Aorta (tissue), 5 donors: ENCODE results near the gene FRMD4A. TPM values are rescaled to one million over a fixed set of nuclear protein-coding genes. Genes with fewer than 3 reads are reported as not detected.

ENCODE experiments used
- ATAC-seq: fragments of 200-7000 bp; cut with Tn5 transposase; one replicate; pipeline ENCODE4 v1.9.1; 2022; ENCODE audit warnings: moderate library complexity; ENCODE audit not compliant: low FRiP score
- DNase-seq, 2 donors: peaks; one replicate each; pipeline ENCODE4 v3.0.0-alpha.2; 2020
- H3K27ac ChIP-seq, 2 donors: one replicate each; pipeline ENCODE4 v1.5.1; 2013; ENCODE audit warnings: low read length in 2 of 2, mild to moderate bottlenecking in 2 of 2, moderate library complexity in 2 of 2, control low read depth in 1 of 2, inconsistent platforms in 1 of 2, low read depth in 1 of 2
- H3K27me3 ChIP-seq, 2 donors: one replicate each; pipeline ENCODE4 v1.6.1; 2013; ENCODE audit warnings: control low read depth in 1 of 2, low read length in 1 of 2, mild to moderate bottlenecking in 1 of 2, moderate library complexity in 1 of 2; ENCODE audit not compliant: insufficient read depth in 2 of 2, control insufficient read depth in 1 of 2
- H3K36me3 ChIP-seq, 2 donors: one replicate each; pipeline ENCODE4 v1.6.1; 2013; ENCODE audit warnings: control low read depth in 1 of 2, low read length in 1 of 2, mild to moderate bottlenecking in 1 of 2; ENCODE audit not compliant: insufficient read depth in 2 of 2, control insufficient read depth in 1 of 2
- H3K4me1 ChIP-seq, 2 donors: one replicate each; pipeline ENCODE4 v1.6.1; 2013; ENCODE audit warnings: low read length in 2 of 2, control low read depth in 1 of 2, mild to moderate bottlenecking in 1 of 2, moderate library complexity in 1 of 2; ENCODE audit not compliant: insufficient read depth in 2 of 2, control insufficient read depth in 1 of 2
- H3K4me3 ChIP-seq, 2 donors: one replicate each; pipeline ENCODE4 v1.5.1; 2013; ENCODE audit warnings: low read length in 2 of 2, control low read depth in 1 of 2, mild to moderate bottlenecking in 1 of 2
- H3K9me3 ChIP-seq: one replicate; pipeline ENCODE4 v1.6.1; 2013; ENCODE audit warnings: mild to moderate bottlenecking, low read length; ENCODE audit not compliant: control insufficient read depth
- WGBS, 2 donors: extraction: QIAGEN DNeasy Blood & Tissue Kit; methylation state at CpG; one replicate each; pipeline ENCODE4 v1.1.7; 2013; 5-methylcytosine and 5-hydroxymethylcytosine counted together
- intact Hi-C, 2 donors: fragments of 100-400 bp; cut with DNase I; formaldehyde crosslinking; loops; one replicate each; pipeline versions ENCODE4 v1.14.2 to v1.15.0; 2022
- polyA plus RNA-seq, 2 donors: library from polyadenylated mRNA; stranded (reverse); fragments of 200-250 nt; gene quantifications; one replicate each; pipeline ENCODE4 v1.2.3, GENCODE V29; 2013
- total RNA-seq, 2 donors: library from RNA; stranded (reverse); fragmentation: NEBNext Ultra II Directional; extraction: Animal tissue kit (Norgen Biotek cat#: 25700); gene quantifications; one replicate each; pipeline ENCODE4 v1.2.1, GENCODE V29; 2021
- donor health status: healthy with polysubstance abuse.
- donor health status: Bipolar disorder and iron deficiency.
- donor health status: DM: no; HTN: no; CAD: no.
- donor health status: DM: no; HTN: no; CAD: no.
- donor health status: DM: yes; HTN: yes; CAD: no.

Gene FRMD4A
- total and polyA plus RNA-seq, 4 donors, result 11.4 to 65.6 (median 39.7) TPM

DNA sequence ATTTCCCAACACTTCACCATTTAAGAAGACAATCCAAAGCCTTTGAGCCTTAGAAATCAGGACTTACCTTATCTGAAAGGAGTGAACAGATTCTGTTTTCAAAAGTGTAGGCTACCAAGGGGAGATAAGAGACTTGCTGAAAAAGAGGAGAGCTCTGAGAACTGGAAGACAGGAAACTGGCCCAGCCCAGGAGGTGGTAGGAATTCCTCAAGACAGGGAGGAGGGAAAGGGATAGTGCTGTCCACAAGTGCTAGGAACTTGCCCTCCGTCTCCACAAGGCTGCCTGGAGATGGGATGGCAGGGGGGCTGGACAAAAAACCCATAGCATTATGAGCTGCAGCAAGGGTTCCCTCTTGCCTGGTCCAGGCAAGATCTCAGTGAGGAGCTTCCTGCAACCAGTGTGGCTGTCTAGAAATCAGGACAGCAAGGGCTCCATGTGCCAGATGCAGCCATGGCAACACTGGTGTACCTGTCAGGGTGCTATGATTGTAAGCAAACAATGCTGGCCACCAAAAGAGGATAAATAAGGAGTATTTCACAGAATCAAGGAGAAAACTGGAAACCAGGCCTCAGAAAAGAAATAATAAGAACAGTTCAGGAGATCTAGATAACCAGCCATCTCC, 22.7 kb upstream of the FRMD4A start:
- H3K27ac ChIP-seq, result no peak overlapping the region
- no peak overlapping the region for H3K4me3 ChIP-seq
- peaks cover 3% of the 10 kb centered on the region for H3K9me3 ChIP-seq
- DNase-seq (no peak), ATAC-seq (no peak)
- no peaks in the 10 kb centered on the region for H3K4me1 ChIP-seq
- 87 to 88% methylated on average over 1 of the region's 1 CpG for WGBS, 2 donors
- no peaks in the 10 kb centered on the region for H3K36me3 ChIP-seq
- intact Hi-C loops, result no loop called here
- no peaks in the 10 kb centered on the region for H3K27me3 ChIP-seq

DNA sequence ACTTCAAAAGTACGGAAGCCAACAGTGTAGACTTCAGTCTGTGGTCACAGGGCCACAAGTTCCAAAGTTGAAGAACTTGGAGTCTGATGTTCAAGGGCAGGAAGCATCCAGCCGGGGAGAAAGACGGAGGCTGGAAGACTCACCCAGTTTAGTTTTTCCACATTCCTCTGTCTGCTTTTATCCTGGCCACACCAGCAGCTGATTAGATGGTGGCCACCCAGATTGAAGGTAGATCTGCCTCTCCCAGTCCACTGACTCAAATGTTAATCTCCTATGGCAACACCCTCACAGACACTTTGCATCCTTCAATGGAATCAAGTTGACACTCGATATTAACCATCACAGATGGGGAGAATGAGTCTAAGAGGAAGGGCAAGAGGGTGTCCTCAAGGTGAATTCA, 19.3 kb upstream of the FRMD4A start:
- no peaks in the 10 kb centered on the region for H3K36me3 ChIP-seq
- H3K9me3 ChIP-seq, result no peaks in the 10 kb centered on the region
- ATAC-seq, result no peak
- DNase-seq, result no peak
- H3K27ac ChIP-seq, result no peak overlapping the region
- intact Hi-C loops, result no loop called here
- 82 to 94% methylated on average over 4 of the region's 4 CpGs for WGBS, 2 donors
- H3K4me3 ChIP-seq, result no peak overlapping the region
- H3K27me3 ChIP-seq, result no peaks in the 10 kb centered on the region
- H3K4me1 ChIP-seq, result no peaks in the 10 kb centered on the region

DNA sequence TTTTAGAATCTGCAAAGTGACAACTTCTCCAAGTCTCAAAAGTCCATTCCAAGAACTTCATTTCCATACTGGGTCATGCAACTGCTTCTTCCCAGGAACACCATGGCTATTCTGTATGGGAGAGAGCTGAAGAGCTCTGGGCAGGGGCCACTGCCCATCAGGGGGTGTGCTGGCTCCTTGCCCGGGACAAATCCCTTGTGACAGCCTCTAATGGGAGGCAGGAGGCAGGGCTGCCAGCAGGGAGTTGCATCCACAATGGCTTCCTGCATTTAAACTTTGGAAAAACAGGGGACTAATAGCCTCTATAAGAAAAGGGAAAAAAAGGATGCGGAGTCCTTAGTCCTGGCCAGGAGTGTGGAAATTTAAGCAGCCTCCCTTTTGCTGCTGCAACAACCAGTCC, 18.4 kb upstream of the FRMD4A start:
- no peak for ATAC-seq
- Histone ChIP-seq H3K36me3 (no peaks in the 10 kb centered on the region), H3K9me3 (no peaks in the 10 kb centered on the region), H3K4me3 (no peak overlapping the region), H3K4me1 (no peaks in the 10 kb centered on the region), H3K27me3 (no peaks in the 10 kb centered on the region), H3K27ac (no peak overlapping the region)
- DNase-seq, result no peak
- intact Hi-C loops, result no loop called here
- WGBS, 2 donors, result 67 to 72% methylated on average over 2 of the region's 2 CpGs

DNA sequence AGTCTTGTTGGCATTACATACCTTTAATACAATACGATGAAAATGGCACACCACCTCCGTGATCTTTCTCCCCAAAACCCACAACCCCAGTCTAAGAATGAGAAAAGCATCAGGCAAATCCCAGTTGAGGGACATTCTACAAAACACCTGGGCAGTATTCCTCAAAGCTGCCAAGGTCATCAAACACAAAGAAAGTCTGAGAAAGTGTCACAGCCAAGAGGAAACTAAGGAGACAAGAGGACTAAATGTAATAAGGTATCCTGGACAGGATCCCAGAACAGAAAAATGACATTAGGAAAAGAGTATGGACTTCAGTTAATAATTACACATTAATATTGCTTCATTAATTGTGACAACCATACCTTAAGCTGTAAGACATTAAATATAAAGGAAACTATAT, 14.5 kb upstream of the FRMD4A start:
- intact Hi-C loops, result no loop called here
- Histone ChIP-seq H3K27me3 (no peaks in the 10 kb centered on the region), H3K27ac (no peak overlapping the region), H3K4me3 (no peak overlapping the region), H3K36me3 (no peaks in the 10 kb centered on the region), H3K4me1 (no peaks in the 10 kb centered on the region), H3K9me3 (no peaks in the 10 kb centered on the region)
- 93% methylated on average over 2 of the region's 2 CpGs for WGBS, 2 donors
- DNase-seq, result no peak
- no peak for ATAC-seq

DNA sequence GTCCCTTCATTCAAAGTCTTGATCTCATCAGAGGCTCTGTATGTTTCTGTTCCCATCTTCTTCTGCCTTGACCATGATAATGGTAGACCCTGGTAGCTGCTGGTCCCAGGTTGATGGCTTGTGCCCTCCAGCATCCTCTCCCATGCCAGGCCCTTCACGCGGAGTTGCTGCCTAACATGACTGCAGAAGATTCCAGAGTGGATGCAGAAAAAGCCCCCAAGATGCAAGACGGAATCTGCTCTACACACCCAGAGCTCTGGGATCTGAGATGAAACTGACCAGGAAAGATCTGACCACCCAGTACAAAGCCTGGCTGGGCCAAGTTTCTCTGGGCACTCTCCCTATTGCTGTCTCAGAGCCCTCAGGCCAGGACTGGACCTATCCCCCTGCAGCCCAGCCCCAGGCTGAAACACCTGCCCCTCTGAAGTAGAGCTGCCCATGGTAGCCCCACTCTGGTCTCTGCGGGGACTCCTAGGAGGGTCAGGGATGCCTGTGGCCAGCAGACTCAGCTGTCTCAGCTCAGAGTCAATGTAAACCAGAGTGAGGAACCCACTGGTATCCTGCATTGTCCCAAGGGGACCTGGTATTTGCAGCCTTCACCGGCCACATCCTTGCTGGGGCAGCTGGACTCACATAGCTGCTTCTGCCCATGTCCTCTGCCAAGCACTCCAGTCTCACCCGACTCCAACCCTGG, 9.5 kb upstream of the FRMD4A start:
- ATAC-seq, result no peak
- no peaks in the 10 kb centered on the region for H3K9me3 ChIP-seq
- H3K36me3 ChIP-seq, result no peaks in the 10 kb centered on the region
- intact Hi-C loops, result no loop called here
- H3K27me3 ChIP-seq, result no peaks in the 10 kb centered on the region
- WGBS, 2 donors, result 92% methylated on average over 6 of the region's 6 CpGs
- no peaks in the 10 kb centered on the region for H3K4me1 ChIP-seq
- H3K4me3 ChIP-seq, result no peak overlapping the region
- no peak overlapping the region for H3K27ac ChIP-seq
- no peak for DNase-seq

DNA sequence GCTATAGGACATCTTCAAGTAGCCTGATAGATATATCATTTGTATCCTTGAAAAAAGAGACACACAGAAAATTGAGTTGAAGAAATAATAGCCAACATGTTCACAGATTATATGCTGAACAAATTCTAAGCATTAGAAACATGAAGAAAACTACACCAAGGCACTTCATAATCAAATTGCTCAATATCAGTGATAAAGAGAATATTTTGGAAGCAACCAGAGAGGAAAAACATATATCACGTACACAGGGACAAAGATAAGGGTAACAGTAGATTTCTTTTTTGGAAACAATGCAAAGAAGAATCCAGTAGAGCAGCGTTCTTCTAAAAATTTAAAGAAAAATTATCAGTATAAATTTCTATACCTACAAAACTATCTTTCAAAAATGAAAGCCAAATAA, 6.0 kb upstream of the FRMD4A start:
- DNase-seq, result no peak
- H3K4me3 ChIP-seq, result no peak overlapping the region
- no peak for ATAC-seq
- intact Hi-C loops, result no loop called here
- WGBS, 2 donors, result 90 to 92% methylated on average over 2 of the region's 2 CpGs
- H3K4me1 ChIP-seq, result no peaks in the 10 kb centered on the region
- H3K36me3 ChIP-seq, result no peaks in the 10 kb centered on the region
- no peak overlapping the region for H3K27ac ChIP-seq
- no peaks in the 10 kb centered on the region for H3K27me3 ChIP-seq
- H3K9me3 ChIP-seq, result no peaks in the 10 kb centered on the region

DNA sequence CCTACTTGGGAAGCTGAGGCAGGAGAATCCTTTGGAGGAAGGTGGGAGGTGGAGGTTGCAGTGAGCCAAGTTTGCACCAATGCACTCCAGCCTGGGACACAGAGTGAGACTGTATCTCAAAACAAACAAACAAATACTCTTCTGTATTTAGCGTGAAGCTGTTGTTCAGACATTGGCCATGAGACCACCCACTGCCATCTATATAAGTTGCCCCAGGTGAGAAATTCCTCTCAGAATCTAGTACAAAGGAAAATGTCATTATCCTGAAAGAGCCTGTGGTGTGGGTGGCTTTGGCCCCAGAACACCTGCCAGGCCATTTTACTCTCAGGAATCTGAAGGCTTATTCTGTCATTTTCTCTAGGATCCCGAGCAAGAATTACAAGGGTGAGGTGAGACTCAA, 4.0 kb upstream of the FRMD4A start:
- Histone ChIP-seq H3K27ac (no peak overlapping the region), H3K36me3 (no peaks in the 10 kb centered on the region), H3K4me3 (no peak overlapping the region), H3K27me3 (no peaks in the 10 kb centered on the region), H3K9me3 (no peaks in the 10 kb centered on the region), H3K4me1 (no peaks in the 10 kb centered on the region)
- no peak for ATAC-seq
- DNase-seq, result no peak
- WGBS, 2 donors, result 91 to 95% methylated on average over 2 of the region's 2 CpGs
- intact Hi-C loops, result no loop called here

DNA sequence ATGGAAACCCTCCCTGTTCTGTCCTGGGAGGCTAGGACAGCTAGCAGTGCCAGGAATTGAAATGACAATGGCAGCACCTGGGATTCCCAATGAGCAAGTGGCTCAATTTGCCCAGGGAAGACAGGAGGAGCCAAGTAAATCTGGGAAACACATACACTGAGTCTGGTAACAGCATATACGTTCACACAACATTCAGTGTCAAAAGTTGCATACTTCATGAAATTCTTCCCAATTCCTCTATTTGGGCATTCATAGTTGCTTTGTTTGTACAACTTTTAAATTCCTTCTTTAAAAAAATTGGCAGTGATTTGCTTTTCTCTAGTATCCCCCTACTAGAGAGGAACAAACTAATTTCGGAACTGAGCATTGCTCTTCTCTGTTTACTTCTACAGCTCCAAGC, 2.9 kb upstream of the FRMD4A start:
- DNase-seq (no peak), ATAC-seq (no peak)
- Histone ChIP-seq H3K27me3 (no peaks in the 10 kb centered on the region), H3K9me3 (no peaks in the 10 kb centered on the region), H3K4me1 (no peaks in the 10 kb centered on the region), H3K4me3 (no peak overlapping the region), H3K36me3 (peaks cover 0 to 2% of the 10 kb centered on the region in 2 donors), H3K27ac (no peak overlapping the region)
- 72 to 80% methylated on average over 2 of the region's 2 CpGs for WGBS, 2 donors
- intact Hi-C loops, result no loop called here

DNA sequence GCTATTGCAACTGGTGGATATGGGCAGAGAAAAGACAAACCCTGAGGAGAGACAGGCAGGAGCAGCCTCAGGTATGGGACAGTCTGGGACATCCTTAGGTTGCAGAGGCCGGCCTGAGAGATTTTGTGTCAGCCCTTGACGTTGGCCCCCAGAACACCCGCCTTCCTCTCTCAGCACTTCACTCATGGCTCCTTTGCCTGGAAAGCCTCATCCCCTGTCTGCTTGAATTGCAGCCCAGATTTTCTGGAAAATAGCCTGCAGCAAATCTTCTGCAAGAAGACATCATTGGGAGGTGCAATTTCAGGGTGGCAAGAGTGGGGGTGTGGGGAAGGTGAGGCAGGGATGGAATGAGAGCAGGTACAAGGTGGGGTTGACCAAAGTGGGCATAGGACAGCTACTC, 2.2 kb upstream of the FRMD4A start:
- DNase-seq, result no peak

More for the DNA sequence above, 2.2 kb upstream of the FRMD4A start:
- Histone ChIP-seq H3K4me1 (no peaks in the 10 kb centered on the region), H3K27me3 (no peaks in the 10 kb centered on the region), H3K9me3 (no peaks in the 10 kb centered on the region), H3K27ac (no peak overlapping the region), H3K36me3 (peaks cover 0 to 2% of the 10 kb centered on the region in 2 donors), H3K4me3 (no peak overlapping the region)
- ATAC-seq, result no peak
- 79 to 82% methylated on average over 3 of the region's 3 CpGs for WGBS, 2 donors
- intact Hi-C loops, result no loop called here
